Uterus (tissue), 4 donors: ENCODE measurements around the gene TBC1D1. TPM values are rescaled to one million over a fixed set of nuclear protein-coding genes. Genes with fewer than 3 reads are reported as not detected.

Experiments
- DNase-seq, 2 donors: peaks; one replicate each; pipeline ENCODE4 v3.0.0-alpha.2; 2019 to 2020
- H3K27ac ChIP-seq, 2 donors: fragments of 200-600 bp; sonication (generic); 1 replicate in 1 of 2; 2 replicates in 1 of 2; pipeline ENCODE4 v1.5.1; 2016 to 2018
- H3K27me3 ChIP-seq, 2 donors: fragments of 200-600 bp; sonication (generic); one replicate each; pipeline ENCODE4 v1.5.1; 2018 to 2019; ENCODE audit warnings: control low read depth in 1 of 2
- H3K36me3 ChIP-seq, 2 donors: fragments of 200-600 bp; sonication (generic); one replicate each; pipeline ENCODE4 v1.5.1; 2019; ENCODE audit warnings: control low read depth in 1 of 2
- H3K4me1 ChIP-seq, 2 donors: fragments of 200-600 bp; sonication (generic); one replicate each; pipeline ENCODE4 v1.5.1; 2018 to 2019; ENCODE audit warnings: control low read depth in 1 of 2
- H3K4me3 ChIP-seq, 2 donors: fragments of 200-600 bp; sonication (generic); 1 replicate in 1 of 2; 2 replicates in 1 of 2; pipeline ENCODE4 v1.5.1; 2018 to 2019; ENCODE audit warnings: mild to moderate bottlenecking in 1 of 2
- H3K9me3 ChIP-seq, 2 donors: fragments of 200-600 bp; sonication (generic); one replicate each; pipeline ENCODE4 v1.5.1; 2019; ENCODE audit warnings: control low read depth in 1 of 2
- POLR2A ChIP-seq, 2 donors: fragments of 450-650 bp; IDR thresholded peaks; one replicate each; pipeline ENCODE4 v1.6.1; 2016; ENCODE audit warnings: antibody characterized with exemption in 2 of 2, mild to moderate bottlenecking in 1 of 2, moderate library complexity in 1 of 2
- intact Hi-C: fragments of 100-400 bp; cut with DNase I; formaldehyde crosslinking; loops from one replicate; pipeline ENCODE4 v1.15.1; 2023; ENCODE audit warnings: low total_unique reads
- total RNA-seq, 4 donors: library from RNA; depleted of rRNA in 3 of 4; stranded (reverse); fragments of >200 nt in 3 of 4; gene quantifications; one replicate each; pipeline versions ENCODE4 v1.1.0 to v1.2.4, GENCODE V29; 2014 to 2023
- TF ChIP-seq, protein P1 (sequence below), 4 experiments: fragments of 200-600 bp in 2 of 4; fragments of 450-650 bp in 2 of 4; sonication (generic) in 2 of 4; IDR thresholded peaks; one replicate each; pipeline ENCODE4 v1.5.1; 2016 to 2019; ENCODE audit warnings: antibody characterized with exemption in 4 of 4, mild to moderate bottlenecking in 2 of 4, moderate library complexity in 1 of 4
- donor health status: DM: yes; HTN: yes; CAD: no.

TBC1D1 gene
- total RNA-seq, 4 donors from 2014 or later, result 172 to 402 (median 236) TPM

DNA sequence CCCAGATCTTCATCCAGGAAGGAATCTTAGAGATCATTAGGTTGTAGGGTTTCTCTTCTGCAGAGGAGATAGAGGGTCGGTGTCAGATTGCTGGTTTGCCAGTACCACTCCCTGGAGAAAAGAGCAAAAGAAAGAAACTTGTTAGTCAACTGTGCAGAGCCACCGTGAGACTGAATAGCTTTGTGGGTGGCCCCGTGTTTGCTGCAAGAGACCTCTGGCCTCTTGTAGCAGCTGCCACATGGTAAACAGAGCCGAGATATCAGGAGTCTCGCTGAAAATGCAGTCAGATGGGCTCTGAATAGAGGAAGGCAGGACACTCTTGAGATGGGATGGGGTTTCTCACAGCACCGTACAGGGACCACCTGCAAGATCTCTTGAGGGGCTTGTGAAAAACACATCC lies 219.0 kb downstream of the TBC1D1 start:
- DNase-seq, result no peak
- intact Hi-C loops, result no loop called here
- peaks cover 0 to 4% of the 10 kb centered on the region in 2 donors for H3K4me1 ChIP-seq
- TF ChIP-seq, protein P1, sequence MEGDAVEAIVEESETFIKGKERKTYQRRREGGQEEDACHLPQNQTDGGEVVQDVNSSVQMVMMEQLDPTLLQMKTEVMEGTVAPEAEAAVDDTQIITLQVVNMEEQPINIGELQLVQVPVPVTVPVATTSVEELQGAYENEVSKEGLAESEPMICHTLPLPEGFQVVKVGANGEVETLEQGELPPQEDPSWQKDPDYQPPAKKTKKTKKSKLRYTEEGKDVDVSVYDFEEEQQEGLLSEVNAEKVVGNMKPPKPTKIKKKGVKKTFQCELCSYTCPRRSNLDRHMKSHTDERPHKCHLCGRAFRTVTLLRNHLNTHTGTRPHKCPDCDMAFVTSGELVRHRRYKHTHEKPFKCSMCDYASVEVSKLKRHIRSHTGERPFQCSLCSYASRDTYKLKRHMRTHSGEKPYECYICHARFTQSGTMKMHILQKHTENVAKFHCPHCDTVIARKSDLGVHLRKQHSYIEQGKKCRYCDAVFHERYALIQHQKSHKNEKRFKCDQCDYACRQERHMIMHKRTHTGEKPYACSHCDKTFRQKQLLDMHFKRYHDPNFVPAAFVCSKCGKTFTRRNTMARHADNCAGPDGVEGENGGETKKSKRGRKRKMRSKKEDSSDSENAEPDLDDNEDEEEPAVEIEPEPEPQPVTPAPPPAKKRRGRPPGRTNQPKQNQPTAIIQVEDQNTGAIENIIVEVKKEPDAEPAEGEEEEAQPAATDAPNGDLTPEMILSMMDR (IDR thresholded peaks at IDR 0.05), result no peak
- no peak for TF ChIP-seq POLR2A (IDR thresholded peaks at IDR 0.05)
- H3K27me3 ChIP-seq, result no peaks in the 10 kb centered on the region
- H3K4me3 ChIP-seq, result no peak overlapping the region
- no peaks in the 10 kb centered on the region for H3K36me3 ChIP-seq
- peak overlapping the region; percentile 11 to 22 for H3K27ac ChIP-seq
- H3K9me3 ChIP-seq, result no peaks in the 10 kb centered on the region

DNA sequence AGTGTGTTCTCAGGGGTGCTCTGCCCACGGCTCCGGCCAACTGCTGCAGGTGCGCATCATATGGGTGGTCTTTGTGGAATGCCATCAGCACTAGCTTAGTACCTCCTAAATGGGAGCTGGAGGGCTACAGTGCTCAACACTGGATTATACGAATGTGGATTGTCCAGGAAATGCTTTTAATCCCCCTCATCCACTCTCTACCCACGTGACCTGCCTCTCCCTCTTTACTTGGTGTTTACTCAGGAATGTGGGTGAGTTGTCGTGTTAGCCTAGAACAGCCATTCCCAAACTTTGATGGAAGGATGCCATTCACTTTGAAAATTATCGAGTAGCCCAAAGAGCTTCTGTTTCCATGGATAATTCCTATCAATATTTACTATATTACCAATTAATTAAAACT lies 220.1 kb downstream of the TBC1D1 start:
- Histone ChIP-seq H3K4me1 (peaks cover 0 to 4% of the 10 kb centered on the region in 2 donors), H3K27me3 (no peaks in the 10 kb centered on the region), H3K4me3 (no peak overlapping the region), H3K36me3 (no peaks in the 10 kb centered on the region), H3K9me3 (no peaks in the 10 kb centered on the region), H3K27ac (no peak overlapping the region)
- no peak for DNase-seq
- intact Hi-C loops, result no loop called here
- no peak for TF ChIP-seq POLR2A (IDR thresholded peaks at IDR 0.05)
- TF ChIP-seq, protein P1 (IDR thresholded peaks at IDR 0.05), result no peak

DNA sequence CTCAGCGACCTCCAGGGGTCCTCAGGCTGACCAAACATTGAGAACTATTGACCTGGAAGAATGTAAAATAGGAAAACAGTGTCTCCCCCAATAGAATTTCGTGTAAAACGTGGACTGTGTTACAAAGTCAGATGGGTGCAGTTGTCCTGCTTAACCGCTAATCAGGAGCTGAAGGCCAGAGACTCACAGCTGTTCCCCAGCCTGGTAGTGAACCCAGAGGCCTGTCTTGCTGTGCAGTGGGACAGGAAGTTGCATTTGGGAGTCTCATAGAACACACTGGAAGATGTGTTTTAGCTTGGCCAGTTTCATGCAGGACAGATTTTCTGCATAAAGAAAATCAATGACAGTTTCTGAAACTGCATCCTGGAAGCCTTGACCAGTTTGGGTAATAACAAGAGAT lies 220.8 kb downstream of the TBC1D1 start:
- DNase-seq, result no peak
- Histone ChIP-seq H3K36me3 (no peaks in the 10 kb centered on the region), H3K27me3 (no peaks in the 10 kb centered on the region), H3K9me3 (no peaks in the 10 kb centered on the region), H3K27ac (no peak overlapping the region), H3K4me3 (no peak overlapping the region), H3K4me1 (peaks cover 0 to 4% of the 10 kb centered on the region in 2 donors)
- intact Hi-C loops, result no loop called here
- TF ChIP-seq POLR2A (IDR thresholded peaks at IDR 0.05), result no peak
- TF ChIP-seq, protein P1 (IDR thresholded peaks at IDR 0.05), result no peak

GRCh38 chr4:38113132-38113531 lies 222.2 kb downstream of the TBC1D1 start:
- intact Hi-C loops, result no loop called here
- no peaks in the 10 kb centered on the region for H3K36me3 ChIP-seq
- peak overlapping the region in 1 of 2 donors; percentile 75 for H3K27ac ChIP-seq
- TF ChIP-seq, protein P1 (IDR thresholded peaks at IDR 0.05), result no peak
- no peak for TF ChIP-seq POLR2A (IDR thresholded peaks at IDR 0.05)
- no peak overlapping the region for H3K4me3 ChIP-seq
- H3K4me1 ChIP-seq, result peaks cover 0 to 4% of the 10 kb centered on the region in 2 donors
- H3K27me3 ChIP-seq, result no peaks in the 10 kb centered on the region
- no peak for DNase-seq
- no peaks in the 10 kb centered on the region for H3K9me3 ChIP-seq

- DNase-seq, result no peak
- Histone ChIP-seq H3K36me3 (no peaks in the 10 kb centered on the region), H3K27ac (peak overlapping the region; percentile 69 to 75)
Observed at GRCh38 chr4:38113551-38113950, 222.7 kb downstream of the TBC1D1 start.

More at GRCh38 chr4:38113551-38113950, 222.7 kb downstream of the TBC1D1 start:
- Histone ChIP-seq H3K4me3 (no peak overlapping the region), H3K9me3 (no peaks in the 10 kb centered on the region), H3K27me3 (no peaks in the 10 kb centered on the region), H3K4me1 (peaks cover 1 to 2% of the 10 kb centered on the region in 2 donors)
- intact Hi-C loops, result no loop called here
- TF ChIP-seq POLR2A (IDR thresholded peaks at IDR 0.05), result no peak
